ENCODE results near the gene GPRC5D. TPM values are rescaled to one million over a fixed set of nuclear protein-coding genes. Genes with fewer than 3 reads are reported as not detected.

Gene GPRC5D
- polyA plus RNA-seq, 1 of the 3 experiments (the other 2 are of a cell fraction): not detected

DNA sequence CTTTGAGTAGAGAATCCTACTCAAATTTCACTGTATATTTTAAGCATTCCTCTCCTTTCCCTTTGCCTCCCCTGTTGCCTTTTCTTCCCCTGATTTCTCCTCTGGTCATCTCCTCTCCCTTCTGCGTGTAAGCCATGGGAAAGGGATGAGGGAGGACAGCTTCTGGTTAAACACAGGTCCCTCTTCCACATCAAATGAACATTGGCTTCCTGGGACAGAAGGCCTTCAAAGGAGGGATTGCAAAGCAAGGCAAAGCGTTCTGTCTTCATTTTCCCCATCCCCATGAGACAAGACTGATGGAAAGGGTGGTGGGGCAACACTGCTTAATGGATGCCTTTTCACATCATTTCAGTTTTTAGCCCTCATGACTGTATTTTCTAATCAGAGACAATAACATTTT, 34.5 kb downstream of the GPRC5D start:
- no peaks in the 10 kb centered on the region for H4K20me1 ChIP-seq (ENCODE audit: insufficient read depth)
- H3K9me2 ChIP-seq: no peaks in the 10 kb centered on the region
- H3F3A ChIP-seq (replicated peaks; ENCODE audit: insufficient read depth): no peaks in the 10 kb centered on the region
- no peaks in the 10 kb centered on the region for H3K27me3 ChIP-seq (ENCODE audit: insufficient read depth)
- H3K79me2 ChIP-seq (ENCODE audit: insufficient read depth): no peaks in the 10 kb centered on the region
- no peak overlapping the region for H2AFZ ChIP-seq (ENCODE audit: low read depth)
- WGBS (ENCODE audit: low lambda C conversion rate): 88% methylated on average over 2 of the region's 2 CpGs
- ChIA-PET POLR2A (no interaction called here), CTCF (interaction anchor here (1.3 to 5.6 kb wide), 6 partner anchors 12 to 338 kb away, joined by 8 to 129 read pairs (median 8); no protein-coding TSS in a partner anchor)
- H3K27ac ChIP-seq (ENCODE audit: low read depth in 2 of 2, low read length in 1 of 2): no peak overlapping the region
- H3K9ac ChIP-seq: no peak overlapping the region
- H3K4me2 ChIP-seq: no peak overlapping the region
- TF ChIP-seq NFIC (IDR thresholded peaks at IDR 0.05; ENCODE audit: borderline replicate concordance): no peak
- TF ChIP-seq, protein P1, sequence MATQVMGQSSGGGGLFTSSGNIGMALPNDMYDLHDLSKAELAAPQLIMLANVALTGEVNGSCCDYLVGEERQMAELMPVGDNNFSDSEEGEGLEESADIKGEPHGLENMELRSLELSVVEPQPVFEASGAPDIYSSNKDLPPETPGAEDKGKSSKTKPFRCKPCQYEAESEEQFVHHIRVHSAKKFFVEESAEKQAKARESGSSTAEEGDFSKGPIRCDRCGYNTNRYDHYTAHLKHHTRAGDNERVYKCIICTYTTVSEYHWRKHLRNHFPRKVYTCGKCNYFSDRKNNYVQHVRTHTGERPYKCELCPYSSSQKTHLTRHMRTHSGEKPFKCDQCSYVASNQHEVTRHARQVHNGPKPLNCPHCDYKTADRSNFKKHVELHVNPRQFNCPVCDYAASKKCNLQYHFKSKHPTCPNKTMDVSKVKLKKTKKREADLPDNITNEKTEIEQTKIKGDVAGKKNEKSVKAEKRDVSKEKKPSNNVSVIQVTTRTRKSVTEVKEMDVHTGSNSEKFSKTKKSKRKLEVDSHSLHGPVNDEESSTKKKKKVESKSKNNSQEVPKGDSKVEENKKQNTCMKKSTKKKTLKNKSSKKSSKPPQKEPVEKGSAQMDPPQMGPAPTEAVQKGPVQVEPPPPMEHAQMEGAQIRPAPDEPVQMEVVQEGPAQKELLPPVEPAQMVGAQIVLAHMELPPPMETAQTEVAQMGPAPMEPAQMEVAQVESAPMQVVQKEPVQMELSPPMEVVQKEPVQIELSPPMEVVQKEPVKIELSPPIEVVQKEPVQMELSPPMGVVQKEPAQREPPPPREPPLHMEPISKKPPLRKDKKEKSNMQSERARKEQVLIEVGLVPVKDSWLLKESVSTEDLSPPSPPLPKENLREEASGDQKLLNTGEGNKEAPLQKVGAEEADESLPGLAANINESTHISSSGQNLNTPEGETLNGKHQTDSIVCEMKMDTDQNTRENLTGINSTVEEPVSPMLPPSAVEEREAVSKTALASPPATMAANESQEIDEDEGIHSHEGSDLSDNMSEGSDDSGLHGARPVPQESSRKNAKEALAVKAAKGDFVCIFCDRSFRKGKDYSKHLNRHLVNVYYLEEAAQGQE (IDR thresholded peaks at IDR 0.05; ENCODE audit: low read depth, low read length): no peak
- TF ChIP-seq, protein P2, sequence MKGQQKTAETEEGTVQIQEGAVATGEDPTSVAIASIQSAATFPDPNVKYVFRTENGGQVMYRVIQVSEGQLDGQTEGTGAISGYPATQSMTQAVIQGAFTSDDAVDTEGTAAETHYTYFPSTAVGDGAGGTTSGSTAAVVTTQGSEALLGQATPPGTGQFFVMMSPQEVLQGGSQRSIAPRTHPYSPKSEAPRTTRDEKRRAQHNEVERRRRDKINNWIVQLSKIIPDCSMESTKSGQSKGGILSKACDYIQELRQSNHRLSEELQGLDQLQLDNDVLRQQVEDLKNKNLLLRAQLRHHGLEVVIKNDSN (IDR thresholded peaks at IDR 0.05; ENCODE audit: borderline replicate concordance, low read depth): no peak
- TF ChIP-seq, protein P3, sequence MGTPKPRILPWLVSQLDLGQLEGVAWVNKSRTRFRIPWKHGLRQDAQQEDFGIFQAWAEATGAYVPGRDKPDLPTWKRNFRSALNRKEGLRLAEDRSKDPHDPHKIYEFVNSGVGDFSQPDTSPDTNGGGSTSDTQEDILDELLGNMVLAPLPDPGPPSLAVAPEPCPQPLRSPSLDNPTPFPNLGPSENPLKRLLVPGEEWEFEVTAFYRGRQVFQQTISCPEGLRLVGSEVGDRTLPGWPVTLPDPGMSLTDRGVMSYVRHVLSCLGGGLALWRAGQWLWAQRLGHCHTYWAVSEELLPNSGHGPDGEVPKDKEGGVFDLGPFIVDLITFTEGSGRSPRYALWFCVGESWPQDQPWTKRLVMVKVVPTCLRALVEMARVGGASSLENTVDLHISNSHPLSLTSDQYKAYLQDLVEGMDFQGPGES (IDR thresholded peaks at IDR 0.05; ENCODE audit: low read depth, low read length): no peak
- TF ChIP-seq TEAD4 (IDR thresholded peaks at IDR 0.05; ENCODE audit: borderline replicate concordance, insufficient read depth): no peak
- TF ChIP-seq, protein P4, sequence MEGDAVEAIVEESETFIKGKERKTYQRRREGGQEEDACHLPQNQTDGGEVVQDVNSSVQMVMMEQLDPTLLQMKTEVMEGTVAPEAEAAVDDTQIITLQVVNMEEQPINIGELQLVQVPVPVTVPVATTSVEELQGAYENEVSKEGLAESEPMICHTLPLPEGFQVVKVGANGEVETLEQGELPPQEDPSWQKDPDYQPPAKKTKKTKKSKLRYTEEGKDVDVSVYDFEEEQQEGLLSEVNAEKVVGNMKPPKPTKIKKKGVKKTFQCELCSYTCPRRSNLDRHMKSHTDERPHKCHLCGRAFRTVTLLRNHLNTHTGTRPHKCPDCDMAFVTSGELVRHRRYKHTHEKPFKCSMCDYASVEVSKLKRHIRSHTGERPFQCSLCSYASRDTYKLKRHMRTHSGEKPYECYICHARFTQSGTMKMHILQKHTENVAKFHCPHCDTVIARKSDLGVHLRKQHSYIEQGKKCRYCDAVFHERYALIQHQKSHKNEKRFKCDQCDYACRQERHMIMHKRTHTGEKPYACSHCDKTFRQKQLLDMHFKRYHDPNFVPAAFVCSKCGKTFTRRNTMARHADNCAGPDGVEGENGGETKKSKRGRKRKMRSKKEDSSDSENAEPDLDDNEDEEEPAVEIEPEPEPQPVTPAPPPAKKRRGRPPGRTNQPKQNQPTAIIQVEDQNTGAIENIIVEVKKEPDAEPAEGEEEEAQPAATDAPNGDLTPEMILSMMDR (IDR thresholded peaks at IDR 0.05): no peak
- TF ChIP-seq FOXM1 (IDR thresholded peaks at IDR 0.05; ENCODE audit: low read depth): no peak
- TF ChIP-seq RCOR1 (IDR thresholded peaks at IDR 0.05; ENCODE audit: low read length): no peak
- H3K4me3 ChIP-seq (ENCODE audit: low read depth in 2 of 2, low read length in 1 of 2): no peak overlapping the region
- H3K9me3 ChIP-seq: no peaks in the 10 kb centered on the region
- H3K36me3 ChIP-seq (replicated peaks in 1 of 2; ENCODE audit: control insufficient read depth in 1 of 2, insufficient read depth in 2 of 2, low read length in 1 of 2): no peaks in the 10 kb centered on the region
- DNase-seq: no peak
- no peaks in the 10 kb centered on the region for H3K4me1 ChIP-seq (ENCODE audit: control insufficient read depth in 1 of 2, insufficient read depth in 2 of 2, low read depth in 1 of 2, low read length in 1 of 2)

All from SK-N-SH (cell line).